ENCODE data around the gene GRM8. TPM values are rescaled to one million over a fixed set of nuclear protein-coding genes. Genes with fewer than 3 reads are reported as not detected.

Gene GRM8
- total RNA-seq, 1 donor from 2014 or later: 0.51 TPM

GRCh38 chr7:126499481-126499880 lies 753.3 kb downstream of the GRM8 start:
- no peak for TF ChIP-seq CTCF (IDR thresholded peaks at IDR 0.05)
- peaks cover 3% of the 10 kb centered on the region for H3K9me3 Mint-ChIP-seq (ENCODE audit: unreplicated experiment)
- no peak for DNase-seq (ENCODE audit: extremely low spot score, unreplicated experiment)
- H3K27ac Mint-ChIP-seq (ENCODE audit: unreplicated experiment): no peak overlapping the region
- H3K36me3 Mint-ChIP-seq (ENCODE audit: unreplicated experiment): no peaks in the 10 kb centered on the region
- peaks cover 13% of the 10 kb centered on the region for H3K4me1 Mint-ChIP-seq (ENCODE audit: unreplicated experiment)
- H3K4me3 Mint-ChIP-seq (ENCODE audit: unreplicated experiment): no peak overlapping the region
- H3K27me3 Mint-ChIP-seq (ENCODE audit: unreplicated experiment): peaks cover 4% of the 10 kb centered on the region

GRCh38 chr7:126495733-126496132 lies 757.0 kb downstream of the GRM8 start:
- no peaks in the 10 kb centered on the region for H3K36me3 Mint-ChIP-seq (ENCODE audit: unreplicated experiment)
- no peak overlapping the region for H3K27ac Mint-ChIP-seq (ENCODE audit: unreplicated experiment)
- H3K9me3 Mint-ChIP-seq (ENCODE audit: unreplicated experiment): peaks cover 3% of the 10 kb centered on the region
- no peak overlapping the region for H3K4me3 Mint-ChIP-seq (ENCODE audit: unreplicated experiment)
- H3K27me3 Mint-ChIP-seq (ENCODE audit: unreplicated experiment): no peaks in the 10 kb centered on the region
- DNase-seq (ENCODE audit: extremely low spot score, unreplicated experiment): no peak
- no peak for TF ChIP-seq CTCF (IDR thresholded peaks at IDR 0.05)
- peaks cover 18% of the 10 kb centered on the region for H3K4me1 Mint-ChIP-seq (ENCODE audit: unreplicated experiment)

- DNase-seq (ENCODE audit: extremely low spot score, unreplicated experiment): no peak
- peaks cover 18% of the 10 kb centered on the region for H3K4me1 Mint-ChIP-seq (ENCODE audit: unreplicated experiment)
- H3K27ac Mint-ChIP-seq (ENCODE audit: unreplicated experiment): no peak overlapping the region
- no peaks in the 10 kb centered on the region for H3K36me3 Mint-ChIP-seq (ENCODE audit: unreplicated experiment)
- H3K4me3 Mint-ChIP-seq (ENCODE audit: unreplicated experiment): no peak overlapping the region
- no peak for TF ChIP-seq CTCF (IDR thresholded peaks at IDR 0.05)
- no peaks in the 10 kb centered on the region for H3K27me3 Mint-ChIP-seq (ENCODE audit: unreplicated experiment)
- peaks cover 3% of the 10 kb centered on the region for H3K9me3 Mint-ChIP-seq (ENCODE audit: unreplicated experiment)
Observed at GRCh38 chr7:126495001-126495400, 757.7 kb downstream of the GRM8 start.

- Mint-ChIP-seq H3K9me3 (ENCODE audit: unreplicated experiment) (no peaks in the 10 kb centered on the region), H3K27me3 (ENCODE audit: unreplicated experiment) (no peaks in the 10 kb centered on the region), H3K4me1 (ENCODE audit: unreplicated experiment) (peaks cover 18% of the 10 kb centered on the region), H3K36me3 (ENCODE audit: unreplicated experiment) (no peaks in the 10 kb centered on the region), H3K4me3 (ENCODE audit: unreplicated experiment) (no peak overlapping the region), H3K27ac (ENCODE audit: unreplicated experiment) (no peak overlapping the region)
- no peak for TF ChIP-seq CTCF (IDR thresholded peaks at IDR 0.05)
- DNase-seq (ENCODE audit: extremely low spot score, unreplicated experiment): no peak
Observed at GRCh38 chr7:126493801-126494200, 758.9 kb downstream of the GRM8 start.

- Mint-ChIP-seq H3K27ac (ENCODE audit: unreplicated experiment) (no peak overlapping the region), H3K4me1 (ENCODE audit: unreplicated experiment) (peaks cover 9% of the 10 kb centered on the region), H3K4me3 (ENCODE audit: unreplicated experiment) (no peak overlapping the region), H3K9me3 (ENCODE audit: unreplicated experiment) (no peaks in the 10 kb centered on the region), H3K27me3 (ENCODE audit: unreplicated experiment) (no peaks in the 10 kb centered on the region), H3K36me3 (ENCODE audit: unreplicated experiment) (no peaks in the 10 kb centered on the region)
- no peak for DNase-seq (ENCODE audit: extremely low spot score, unreplicated experiment)
- no peak for TF ChIP-seq CTCF (IDR thresholded peaks at IDR 0.05)
Observed at GRCh38 chr7:126489874-126490273, 762.9 kb downstream of the GRM8 start.
